NK-92 treated with Interleukin-12 subunit alpha and Interleukin-12 subunit beta, amount 100 ng/mL, for 24 hours (cell line): ENCODE results near the gene FRMD4A.

Experiments used
- DNase-seq: peaks from one replicate; lab custom pipeline; 2025; lab: John Stamatoyannopoulos, UW

Gene FRMD4A

DNA sequence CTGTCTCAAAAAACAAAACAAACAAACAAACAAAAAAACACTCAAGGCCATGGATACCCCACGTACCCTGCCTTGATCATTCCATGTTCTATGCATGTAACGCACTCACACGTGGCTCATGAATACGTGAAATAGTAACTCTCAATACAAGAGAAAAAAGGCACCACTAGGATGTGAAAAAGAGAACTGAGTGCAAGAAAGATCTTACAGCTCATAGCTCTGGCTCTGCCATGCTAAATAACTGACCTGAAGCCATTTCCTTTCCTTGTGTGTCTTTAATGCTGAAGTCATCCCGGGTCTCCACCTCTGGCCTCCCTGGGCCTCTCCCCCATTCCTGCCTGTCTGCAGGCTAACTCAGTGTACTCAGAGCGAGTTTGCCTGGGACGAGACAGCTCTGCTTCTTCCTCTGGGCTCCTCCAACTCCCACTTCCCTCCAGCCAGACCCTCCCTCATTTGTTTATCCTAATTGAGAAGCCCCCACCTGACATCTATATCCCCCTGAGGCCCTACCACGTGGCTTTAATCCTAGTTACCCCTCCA is 626.7 kb downstream of the FRMD4A start:
- no peak for DNase-seq

DNA sequence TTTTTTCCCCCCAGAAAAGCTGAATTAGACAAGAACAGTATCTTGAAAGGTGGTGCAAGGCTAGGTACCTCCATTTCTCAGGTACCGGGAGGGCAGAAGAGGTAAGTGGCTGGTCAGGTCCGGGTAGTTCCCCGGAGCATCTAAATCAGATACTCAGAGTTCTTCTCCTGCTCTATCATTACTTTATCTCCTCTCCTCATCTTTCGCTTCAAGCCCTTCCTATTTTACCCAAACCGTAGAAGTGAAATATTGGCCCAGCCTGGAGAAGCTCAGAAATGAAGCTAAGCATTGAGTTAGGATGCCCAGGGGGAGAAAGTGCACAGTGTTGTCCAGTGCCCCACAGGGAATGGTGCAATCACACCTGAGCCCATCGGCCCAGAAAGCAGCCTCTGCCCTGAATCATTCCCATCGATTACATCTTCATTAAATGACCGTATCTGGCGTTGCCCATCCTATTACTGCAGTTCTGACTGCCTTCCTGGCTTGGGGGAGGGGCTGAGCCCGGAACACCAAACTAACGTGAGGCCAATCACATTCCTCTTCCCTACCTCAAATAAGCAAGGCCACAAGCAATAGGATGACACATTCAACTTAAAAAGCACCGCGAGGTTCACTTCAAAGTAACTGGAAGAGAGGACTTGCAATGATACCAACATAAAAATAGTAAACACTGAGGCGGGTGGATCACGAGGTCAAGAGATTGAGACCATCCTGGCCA is 627.5 kb downstream of the FRMD4A start:
- no peak for DNase-seq

DNA sequence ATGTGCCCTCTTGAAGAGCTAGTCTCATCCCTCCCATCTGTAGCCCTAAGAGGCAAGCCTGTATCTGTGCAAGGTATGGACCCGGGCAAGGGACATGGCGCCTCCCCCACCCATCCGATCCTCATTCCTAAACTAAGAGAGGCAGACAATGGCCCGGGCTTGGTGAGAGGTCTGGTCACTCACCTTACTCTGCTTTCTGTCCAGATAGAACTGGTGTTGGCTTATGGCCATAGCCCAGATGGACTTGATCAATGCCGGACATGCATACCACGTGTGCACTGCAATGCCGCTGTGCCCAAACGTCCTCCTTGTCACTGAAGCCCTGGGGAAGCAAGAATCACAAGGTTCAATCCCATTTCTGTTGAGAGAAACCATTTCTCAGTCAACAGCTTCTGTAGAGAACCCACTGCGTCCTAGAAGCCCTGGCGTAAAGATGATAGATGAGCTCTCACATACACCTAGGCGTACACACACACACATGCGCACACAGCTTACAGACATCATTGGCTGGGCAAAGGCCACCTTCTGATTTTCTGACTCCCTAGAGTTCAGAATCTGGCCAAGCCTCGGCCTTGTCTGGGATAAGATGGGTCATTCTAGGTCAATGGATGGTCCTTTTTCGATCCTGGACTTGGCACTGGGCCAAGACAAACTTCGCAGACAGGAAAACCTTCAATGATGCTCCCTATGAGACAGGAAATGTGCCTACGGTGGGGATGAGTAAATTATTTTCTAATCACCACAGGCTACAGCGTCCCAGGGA is 629.4 kb downstream of the FRMD4A start:
- no peak for DNase-seq

DNA sequence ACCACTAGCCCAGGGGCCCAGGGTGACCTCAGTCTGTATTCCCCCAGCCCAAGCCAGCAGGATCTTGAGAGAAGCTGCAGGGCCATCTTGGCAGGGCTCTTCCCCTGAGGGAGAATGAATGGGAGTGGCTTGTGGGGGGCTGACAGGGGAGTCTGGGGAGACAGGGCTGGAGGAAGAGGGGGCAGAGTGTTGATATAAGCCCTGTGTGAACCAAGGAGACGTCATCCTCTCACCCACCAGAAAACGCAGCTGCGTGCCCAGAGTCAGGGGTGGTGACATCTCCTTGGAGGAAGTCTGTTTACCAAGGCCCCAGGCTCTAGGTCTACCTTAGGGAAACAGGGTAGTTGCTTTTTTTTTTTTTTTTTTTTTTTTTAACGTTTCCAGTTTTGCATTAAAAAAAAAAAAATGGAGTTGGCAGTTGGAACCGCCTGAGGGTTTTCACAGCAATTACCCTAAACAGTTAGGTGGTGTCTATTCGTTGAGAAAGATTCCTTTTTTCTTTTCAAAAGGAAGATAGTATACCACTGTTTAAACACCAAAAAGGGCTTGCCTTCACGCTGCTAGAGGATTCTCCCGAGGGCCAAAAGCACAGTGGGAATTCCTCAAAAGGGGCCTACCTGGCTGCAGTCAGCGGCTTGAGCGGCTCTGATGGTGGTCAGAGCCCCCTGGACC is 630.1 kb downstream of the FRMD4A start:
- no peak for DNase-seq

DNA sequence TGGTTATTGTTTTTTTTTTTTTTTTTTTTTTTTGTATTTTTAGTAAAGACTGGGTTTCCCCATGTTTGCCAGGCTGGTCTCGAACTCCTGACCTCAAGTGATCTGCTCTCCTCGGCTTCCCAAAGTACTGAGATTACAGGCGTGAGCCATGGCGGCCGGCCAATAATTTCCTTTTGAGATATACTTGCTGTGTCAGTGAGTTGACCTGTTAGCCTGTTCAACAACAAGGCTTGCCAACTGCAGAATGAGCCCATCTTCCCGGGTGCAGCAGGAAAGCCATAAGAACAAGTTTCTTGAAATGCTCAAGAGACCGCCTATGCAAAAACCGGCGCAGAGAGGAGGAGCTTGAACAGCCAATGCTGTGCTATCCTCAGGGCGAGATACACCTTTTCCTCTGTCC is 631.5 kb downstream of the FRMD4A start:
- no peak for DNase-seq

DNA sequence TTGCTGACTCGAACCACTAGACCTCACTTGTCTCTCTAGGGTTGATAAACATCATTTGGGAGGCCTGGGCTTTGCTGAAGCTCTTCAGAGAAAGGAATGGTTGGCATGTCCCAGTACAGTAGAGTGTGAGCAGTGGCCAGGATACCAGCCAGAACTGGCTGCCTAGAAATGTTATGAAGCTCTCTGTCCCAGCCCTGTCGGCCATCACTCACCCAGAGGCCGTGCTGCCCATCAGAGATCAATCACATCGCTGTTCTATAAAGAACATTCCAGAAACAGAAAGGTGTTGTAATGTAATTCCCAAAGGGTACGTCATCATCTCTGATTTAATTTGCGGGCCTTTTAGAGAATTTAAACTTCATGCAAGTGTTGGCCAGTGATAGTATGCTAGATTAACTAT is 632.5 kb downstream of the FRMD4A start:
- DNase-seq: no peak

DNA sequence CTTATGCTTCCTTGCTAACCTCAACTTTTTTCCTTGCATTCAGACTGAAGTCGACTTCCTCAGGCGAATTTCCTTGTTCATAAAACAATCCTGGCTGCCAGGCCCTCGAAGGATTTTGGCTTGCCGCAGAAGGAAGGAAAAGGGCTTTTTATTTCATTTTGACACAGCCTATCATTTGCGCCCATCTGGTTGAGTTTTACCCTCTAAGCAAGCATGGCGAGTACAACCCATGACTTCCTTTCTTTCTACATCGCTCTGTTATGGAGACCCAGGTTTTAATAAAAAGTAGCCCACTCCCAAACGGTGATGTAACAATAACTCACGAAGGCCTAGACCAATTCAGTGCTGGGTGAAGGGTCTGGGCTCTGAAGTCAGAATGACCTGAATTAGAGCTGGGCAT is 634.7 kb downstream of the FRMD4A start:
- no peak for DNase-seq

DNA sequence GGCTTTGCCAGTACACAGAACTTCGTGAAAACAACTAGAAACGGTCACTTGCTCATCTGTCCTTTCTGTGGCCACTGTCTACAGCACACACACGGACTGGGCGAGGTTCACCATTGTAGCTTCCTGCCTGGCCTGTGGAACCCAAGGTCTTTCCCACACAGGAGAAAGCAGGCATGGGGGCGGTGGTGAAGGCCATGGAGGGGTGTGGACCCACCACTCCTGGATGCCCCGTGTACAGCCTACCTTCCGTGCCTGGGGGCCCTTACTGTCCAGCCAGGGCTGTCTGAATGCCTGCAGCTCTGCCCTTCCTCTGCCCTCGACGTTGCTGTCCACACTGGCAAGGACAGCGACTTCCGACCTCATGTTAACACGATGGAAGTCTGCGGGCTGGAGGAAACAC is 635.1 kb downstream of the FRMD4A start:
- no peak for DNase-seq

DNA sequence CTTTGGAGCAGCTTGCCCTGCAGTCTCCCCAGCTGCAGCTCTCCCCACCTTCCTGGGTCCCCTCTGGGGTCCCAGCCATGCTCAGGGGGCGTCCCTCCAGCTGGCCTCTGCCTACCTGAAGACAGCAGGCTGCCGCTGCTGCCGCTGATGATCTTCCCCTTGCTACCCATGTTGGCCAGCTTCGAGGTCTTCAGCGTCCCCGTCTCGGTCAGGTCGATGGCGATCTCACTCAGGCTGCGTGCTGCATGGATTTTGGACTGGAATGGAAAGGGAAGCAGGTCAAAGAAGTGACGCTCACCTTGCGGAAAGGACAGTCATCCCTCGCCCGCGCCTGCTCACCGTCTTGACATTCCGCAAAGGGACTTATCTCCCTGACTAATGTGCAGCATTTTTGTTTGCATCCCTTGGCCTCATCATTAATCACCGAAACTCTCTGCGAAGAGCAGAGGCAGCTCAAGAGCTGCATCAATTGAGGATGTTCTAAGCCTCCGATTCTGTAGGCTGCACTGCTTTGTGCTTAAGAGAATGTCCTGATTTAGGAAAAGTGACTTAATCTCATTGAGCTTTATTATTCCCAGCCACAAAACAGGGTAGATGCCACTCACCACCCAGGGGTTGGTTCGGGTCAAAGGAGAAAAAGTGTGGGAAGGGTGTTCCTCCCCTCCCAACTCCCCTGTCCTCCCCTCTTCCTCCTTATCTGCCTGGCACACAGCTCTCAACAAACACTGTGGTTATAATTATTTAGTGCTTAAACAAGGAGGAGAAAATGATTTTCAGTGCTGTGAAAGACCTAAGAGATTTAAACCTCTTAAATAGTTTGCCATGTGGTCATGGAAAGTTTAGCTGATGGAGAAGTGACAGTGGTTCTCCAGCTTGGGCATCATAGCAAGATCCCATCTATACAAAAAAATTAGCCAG is 636.7 kb downstream of the FRMD4A start:
- DNase-seq: no peak

DNA sequence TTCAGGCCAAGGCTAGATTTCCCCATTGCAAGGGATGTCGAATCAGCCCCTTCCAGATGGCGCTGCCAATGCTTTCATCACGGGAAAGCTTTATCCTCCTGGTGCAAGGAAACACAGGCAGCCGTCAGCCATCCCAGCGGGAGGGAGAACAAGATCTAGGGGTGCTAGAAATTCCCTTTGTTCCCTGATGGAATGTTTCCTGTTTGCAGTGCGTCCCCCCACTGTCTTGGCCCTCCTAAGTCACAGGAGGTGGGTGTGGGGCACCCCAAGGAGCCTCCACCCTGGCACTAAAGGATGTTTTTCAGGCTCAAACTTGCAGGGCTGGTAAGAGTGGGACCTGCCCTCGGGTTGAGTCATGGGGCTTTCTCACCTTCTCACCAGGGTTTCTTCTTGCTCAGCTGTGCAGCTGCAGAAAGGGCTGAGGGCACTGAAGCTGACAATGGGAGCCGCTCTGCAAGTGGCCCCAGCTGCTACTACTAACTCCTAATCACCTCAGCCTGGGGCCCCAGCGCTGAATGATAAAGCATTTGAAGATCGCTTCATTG is 640.4 kb downstream of the FRMD4A start:
- DNase-seq: no peak

DNA sequence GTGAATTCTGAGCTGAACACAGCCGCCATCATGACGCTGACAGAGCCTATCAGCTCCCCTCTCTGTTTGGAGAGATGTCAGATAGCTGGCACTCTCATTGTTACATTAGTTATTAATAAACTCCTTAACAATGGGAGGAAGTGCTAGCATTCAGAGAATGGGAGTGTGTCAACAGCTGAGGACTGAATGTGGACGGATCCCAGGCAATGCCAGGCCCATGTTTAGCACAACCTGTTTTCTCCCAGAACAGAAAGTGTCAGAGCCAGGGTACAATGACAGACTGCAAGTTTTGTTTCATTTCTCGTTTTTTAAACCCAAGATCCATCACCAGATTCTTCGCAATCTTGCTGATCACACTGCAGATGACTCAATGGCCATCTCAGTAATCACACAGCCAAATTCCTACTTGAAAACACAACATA is 644.4 kb downstream of the FRMD4A start:
- DNase-seq: no peak

DNA sequence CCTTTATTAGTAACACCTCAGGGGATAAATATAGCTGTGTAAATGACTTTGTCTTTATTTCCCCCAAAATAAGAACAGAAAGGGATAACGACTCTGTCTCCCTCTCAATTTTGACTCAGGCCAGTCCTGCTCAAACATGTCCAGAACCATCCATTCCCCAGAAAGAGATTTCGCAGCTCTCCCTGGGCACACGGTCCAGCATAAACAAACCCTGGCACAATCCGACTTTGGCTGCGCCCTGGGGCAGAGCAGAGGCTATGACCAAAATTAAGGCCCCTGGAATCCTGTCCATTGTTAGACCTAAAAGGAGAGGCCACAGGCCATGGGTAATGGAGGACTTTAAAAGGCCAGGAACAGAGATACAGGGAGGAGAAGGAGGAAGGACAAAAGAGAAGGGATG is 644.8 kb downstream of the FRMD4A start:
- no peak for DNase-seq

DNA sequence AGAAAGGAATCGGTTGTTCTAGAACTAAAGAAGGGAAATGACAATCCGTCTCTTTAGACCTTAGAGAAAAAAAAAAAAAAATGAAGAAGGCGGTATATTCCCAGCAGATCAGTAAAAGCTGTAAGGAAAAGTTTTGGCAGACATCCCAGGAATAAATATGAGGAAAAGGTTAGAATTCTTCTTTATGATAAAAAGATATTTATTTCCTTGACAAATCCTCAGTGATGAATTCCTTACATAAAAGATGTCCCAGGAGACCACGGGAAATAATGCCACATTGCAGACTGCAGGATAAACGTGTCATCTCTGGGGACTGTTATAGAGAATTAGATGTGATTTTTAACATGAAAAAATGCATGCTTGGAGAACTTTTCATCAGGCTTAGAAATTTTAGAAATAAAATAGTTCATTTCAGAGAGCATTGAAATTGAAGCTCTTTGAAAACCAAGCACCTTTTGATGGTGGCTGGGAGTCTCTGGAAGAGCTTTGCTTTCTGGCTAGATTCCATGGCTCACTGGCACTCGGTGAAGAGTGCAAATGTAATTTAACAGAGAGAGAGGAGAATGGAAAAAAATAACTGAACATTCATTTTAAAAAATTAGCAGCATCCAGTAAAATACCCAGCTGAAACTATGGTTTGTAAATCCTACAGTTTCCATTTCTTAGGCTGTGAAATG is 645.8 kb downstream of the FRMD4A start:
- DNase-seq: no peak

DNA sequence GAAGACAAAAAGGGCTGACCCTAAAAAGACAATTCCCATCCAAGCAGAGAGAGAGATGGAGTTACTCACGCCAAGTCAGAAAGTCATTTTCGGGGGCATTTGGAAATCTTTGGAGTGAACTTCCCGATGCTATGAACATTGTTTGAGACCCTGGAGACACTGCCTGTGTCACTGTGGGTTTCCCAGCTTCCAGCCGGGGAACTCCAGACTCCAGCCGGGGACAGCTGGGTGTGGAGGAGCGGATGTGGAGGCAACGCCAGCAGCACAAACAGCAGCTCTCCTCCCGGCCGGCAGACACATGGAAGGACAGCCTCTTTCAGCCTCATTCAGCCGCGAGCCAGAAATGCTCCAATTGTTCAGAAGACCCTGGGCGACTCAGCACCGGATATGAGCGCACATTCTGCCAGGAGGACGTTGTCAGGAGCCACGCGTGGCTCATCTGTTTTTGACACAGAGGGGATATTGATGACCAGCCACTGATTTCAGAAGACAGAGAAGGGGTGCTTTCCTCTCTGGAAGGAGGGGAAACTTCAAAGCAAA is 646.4 kb downstream of the FRMD4A start:
- no peak for DNase-seq

DNA sequence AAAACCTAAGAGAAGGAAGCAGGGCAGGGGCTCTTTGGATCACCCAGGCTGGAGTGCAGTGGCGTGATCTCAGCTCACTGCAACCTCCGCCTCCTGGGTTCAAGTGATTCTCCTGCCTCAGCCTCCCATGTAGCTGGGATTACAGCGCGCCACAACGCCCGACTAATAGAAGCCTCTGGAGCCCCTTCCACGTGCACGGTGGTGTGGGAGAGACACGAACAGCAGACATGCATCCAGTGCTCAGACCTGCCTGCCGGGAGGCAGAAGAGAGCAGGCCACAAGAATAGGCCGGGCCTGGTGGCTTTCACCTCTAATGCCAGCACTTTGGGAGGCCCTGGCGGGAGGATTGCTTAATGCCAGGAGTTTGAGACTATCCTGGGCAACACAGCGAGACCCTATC is 647.7 kb downstream of the FRMD4A start:
- no peak for DNase-seq

DNA sequence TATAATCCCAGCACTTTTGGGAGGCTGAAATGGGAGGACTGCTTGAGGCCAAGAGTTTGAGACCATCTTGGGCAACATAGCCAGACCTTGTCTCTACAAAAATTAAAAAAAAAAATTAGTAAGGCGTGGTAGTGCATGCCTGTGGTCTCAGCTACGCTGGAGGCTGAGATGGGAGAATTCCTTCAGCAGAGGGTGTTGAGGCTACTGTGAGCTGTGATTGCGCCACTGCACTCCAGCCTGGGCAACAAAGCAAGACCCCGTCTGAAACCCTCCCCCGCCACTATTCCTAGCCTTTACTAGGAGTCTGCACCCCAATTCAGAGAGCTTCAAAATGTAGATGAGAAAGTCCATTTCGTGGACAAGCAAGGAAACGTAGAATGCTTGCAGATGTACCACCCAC is 648.8 kb downstream of the FRMD4A start:
- no peak for DNase-seq

DNA sequence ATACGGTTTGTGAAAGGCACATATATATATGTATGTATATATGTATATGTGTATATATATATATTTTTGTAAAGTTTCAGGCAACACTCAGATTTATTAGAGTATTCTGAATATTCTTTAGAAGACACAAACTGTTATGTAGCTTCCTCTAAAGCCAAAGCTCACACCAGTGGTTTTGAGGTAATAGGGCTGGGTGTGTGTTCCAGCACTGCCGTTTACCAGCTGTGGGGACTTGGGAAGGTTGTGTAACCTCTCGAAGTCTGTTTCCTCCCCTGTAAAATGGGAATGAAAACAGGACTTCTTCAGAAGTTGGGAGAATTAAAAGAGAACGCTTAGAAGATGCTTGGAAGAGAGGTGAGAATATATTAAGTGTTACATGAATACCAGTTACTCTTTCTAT is 649.2 kb downstream of the FRMD4A start:
- no peak for DNase-seq

DNA sequence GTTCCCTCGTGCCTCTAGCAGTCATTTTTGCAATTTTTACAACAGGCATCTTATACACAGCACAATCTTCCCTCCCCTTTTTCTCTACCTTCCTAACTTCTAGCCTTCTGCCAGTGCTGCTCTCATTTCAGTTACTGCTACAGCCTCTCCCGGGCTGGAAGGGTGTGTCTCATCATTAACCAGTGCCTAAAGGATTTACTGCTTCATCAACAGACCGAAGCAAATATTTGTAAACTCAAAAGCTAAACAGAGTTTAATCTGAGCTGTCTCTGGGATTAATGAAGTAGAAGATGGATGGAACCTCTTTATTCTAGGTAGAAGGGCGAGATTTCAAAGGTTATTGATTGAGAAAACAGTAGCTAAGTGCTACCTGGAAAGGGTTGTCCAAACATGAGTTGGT is 649.6 kb downstream of the FRMD4A start:
- no peak for DNase-seq

DNA sequence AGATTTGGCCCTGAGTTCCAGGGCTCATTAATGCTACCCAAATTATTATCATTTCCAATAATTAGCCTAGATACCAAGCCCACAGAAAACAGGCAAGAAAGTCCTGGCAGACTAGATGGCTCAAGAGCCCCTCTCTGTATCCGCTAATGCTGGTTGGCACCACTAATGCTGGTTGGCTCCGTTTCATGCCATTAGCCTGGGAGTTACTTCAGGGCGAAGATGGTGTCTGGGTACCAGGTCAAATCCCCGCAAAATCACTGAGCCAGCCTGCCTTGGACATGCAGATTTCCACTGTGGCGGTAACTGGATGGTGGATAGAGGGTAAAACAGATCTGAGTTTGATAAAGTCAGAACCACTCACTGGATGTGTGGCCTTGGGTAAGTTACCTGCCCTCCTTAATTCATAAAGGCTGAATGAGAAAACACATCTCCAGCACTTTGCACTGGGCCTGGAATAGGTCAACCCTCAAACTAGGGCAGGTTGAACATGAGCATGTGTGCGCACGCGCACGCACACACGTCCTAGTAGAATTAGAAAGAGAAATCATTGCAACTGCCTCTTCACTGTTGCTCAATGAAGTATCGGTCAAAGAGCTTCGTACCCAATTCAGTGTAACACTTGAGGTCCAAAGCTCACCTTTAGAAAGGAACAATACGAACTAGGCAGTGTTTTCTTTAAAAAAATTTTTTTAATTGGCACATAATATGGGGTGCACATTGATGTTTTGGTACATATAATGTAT is 652.5 kb downstream of the FRMD4A start:
- DNase-seq: no peak
